Forelimb muscle (tissue), 1 donor: ENCODE results near the gene ZFP64. TPM values are rescaled to one million over a fixed set of nuclear protein-coding genes. Genes with fewer than 3 reads are reported as not detected.
"Not testable (repeated sequence)": the region's sequence is repeated elsewhere in the genome, so short reads cannot be mapped to it uniquely, and the experiment has no call there.

Source experiments
- DNase-seq: peaks from one replicate; pipeline ENCODE4 v3.0.0-alpha.2; 2013; ENCODE audit warnings: low read depth
- polyA plus RNA-seq: library from polyadenylated mRNA; unstranded; fragments of 120-200 nt; gene quantifications from one replicate; pipeline ENCODE4 v1.2.1, GENCODE V29; 2013; ENCODE audit not compliant: insufficient read length

The ZFP64 gene
- polyA plus RNA-seq, 1 donor: 11.7 TPM

- DNase-seq: no peak
Measured at GRCh38 chr20:52204136-52204535, 12.6 kb upstream of the ZFP64 start.

DNA sequence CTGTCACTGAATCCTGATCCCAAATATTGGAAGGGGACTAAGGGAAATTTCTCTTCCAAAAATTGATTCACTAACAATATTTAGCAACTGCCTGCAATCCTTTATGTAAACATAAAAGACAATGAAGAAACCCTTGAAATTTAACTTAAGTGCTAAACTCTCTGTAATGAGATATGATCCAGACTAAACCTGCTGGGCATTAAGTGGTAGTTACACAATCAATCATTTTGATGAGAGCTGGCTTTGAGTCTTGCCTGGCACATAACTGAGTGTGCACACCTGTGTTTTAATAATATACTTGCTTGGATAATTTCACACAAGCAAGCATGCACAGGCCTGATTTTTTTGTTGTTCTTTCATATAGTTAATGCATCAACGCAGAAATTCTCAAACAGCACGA lies 9.8 kb upstream of the ZFP64 start:
- DNase-seq: no peak

GRCh38 chr20:52200870-52201269 lies 9.3 kb upstream of the ZFP64 start:
- no peak for DNase-seq

DNA sequence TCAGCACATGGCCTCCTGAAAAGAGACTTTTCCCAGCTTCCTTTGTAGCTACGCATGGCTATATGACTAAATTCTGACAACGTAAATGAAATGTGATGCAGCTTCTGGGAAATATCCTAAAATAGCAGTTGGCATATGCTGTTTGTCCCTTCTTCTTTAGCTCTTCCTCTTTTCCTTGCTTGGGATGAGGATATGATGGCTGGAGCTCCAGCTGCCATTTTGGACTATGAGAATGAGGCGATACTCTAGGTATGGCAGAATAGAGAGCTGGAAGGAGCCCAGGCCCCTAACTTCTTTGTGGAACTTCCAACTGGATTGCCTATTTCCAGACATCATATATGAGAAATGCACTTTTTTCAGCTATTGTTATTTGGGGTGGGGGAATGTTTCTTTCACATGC lies 5.3 kb upstream of the ZFP64 start:
- DNase-seq: no peak

GRCh38 chr20:52193886-52194545 lies 2.4 kb upstream of the ZFP64 start:
- no peak for DNase-seq

DNA sequence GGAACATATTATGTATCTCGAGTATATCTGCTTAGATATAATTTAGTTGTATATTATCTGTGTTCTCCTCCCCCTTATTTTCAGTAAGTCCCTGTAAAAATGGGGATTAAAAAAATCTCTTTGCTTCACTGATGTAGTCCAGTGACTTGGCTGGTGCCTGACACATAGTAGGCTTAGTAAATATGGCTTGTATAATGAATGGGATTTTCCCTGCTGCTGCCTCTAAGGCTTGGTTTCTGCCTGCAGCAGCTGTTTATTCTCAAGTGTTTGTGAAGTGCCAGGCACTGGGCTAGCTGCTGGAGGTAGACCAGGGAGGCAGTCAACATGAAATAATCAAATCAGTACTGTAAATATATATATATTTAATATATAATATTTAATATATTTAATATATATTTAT lies 1.6 kb upstream of the ZFP64 start:
- DNase-seq: no peak

DNA sequence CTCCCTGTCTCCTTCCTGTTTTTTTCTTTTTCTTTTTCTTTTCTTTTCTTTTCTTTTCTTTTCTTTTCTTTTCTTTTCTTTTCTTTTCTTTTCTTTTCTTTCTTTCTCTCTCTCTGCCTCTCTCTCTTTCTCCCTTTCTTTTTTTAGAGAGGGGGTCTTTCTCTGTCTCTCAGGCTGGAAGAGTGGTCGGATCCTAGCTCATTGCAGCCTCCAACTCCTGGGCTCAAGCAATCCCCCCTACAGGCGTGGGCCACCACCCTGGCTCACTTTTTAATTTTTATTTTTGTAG lies 1.1 kb upstream of the ZFP64 start:
- not testable (repeated sequence) for DNase-seq

DNA sequence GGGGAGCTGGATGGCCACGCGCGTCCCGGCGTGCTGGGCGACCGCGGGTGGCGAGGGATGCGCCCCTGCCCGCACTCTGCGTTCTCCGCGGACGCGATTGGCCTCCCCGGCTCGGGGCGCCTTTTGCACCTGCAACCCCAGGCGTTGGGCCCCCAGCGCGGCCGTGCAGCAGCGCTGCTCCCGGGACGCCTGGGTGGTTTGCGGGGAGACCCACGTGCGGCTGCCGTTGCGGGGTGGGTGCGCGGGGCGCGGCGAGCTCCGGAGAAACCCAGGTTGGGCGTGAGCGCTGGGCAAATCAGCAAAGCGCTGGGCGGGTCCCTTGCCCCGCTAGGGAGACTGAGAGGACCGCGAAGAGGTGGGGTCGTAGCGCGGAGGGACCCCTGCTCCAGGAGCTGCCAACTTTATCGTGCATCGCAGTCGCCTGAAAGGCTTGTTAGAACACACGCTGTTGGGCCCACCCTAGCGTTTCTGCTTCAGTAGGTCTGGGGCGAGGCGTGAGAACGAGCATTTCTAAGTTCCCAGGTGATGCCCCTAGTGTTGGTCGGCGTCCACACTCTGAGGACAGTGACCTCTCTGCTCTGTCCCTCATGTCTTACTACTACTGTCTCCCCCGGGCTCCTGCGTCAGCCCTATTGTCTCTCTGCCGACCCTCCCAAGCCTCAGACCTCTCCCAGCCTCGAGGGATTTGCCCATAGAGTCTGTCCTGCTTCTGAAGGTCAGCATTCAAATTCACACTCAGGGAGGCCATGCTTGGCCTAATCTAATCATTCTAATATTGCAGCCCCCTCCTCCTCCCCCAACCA lies 538 bp upstream of the ZFP64 start:
- DNase-seq: no peak

DNA sequence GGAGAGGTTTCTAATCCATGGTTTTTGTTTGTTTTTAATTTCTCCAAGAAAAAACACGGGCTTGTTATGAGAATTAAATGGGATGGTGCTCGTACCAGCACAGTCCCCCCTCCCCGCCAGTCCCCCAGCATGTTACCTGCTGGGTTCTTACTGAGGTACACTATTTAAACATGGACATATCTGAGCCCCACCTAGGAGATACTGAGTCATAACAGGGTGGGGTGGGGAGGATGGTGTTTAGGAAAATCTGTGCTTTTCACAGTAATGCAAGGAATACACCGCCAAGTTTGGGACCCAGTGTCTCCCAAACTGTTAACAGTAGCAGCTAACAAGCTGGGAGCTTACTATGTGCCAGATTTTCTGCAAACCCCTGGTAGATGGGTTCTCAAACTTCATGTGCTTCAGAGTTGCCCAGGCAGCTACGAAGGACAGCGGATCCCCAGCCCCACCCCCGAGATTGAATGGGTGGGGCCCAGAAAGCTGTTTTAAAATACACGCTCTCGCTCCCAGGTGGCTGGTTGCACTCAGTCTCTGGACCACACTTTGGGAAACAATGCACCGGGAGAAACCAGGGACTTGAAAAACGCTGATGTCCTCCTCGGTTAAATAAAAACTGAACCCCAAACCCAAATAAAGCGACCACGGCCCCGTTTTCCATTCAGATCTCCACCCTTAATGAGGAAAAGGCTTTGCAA lies 995 bp downstream of the ZFP64 start:
- DNase-seq: no peak

- DNase-seq: no peak
Measured at GRCh38 chr20:52181766-52182165, 9.8 kb downstream of the ZFP64 start.

DNA sequence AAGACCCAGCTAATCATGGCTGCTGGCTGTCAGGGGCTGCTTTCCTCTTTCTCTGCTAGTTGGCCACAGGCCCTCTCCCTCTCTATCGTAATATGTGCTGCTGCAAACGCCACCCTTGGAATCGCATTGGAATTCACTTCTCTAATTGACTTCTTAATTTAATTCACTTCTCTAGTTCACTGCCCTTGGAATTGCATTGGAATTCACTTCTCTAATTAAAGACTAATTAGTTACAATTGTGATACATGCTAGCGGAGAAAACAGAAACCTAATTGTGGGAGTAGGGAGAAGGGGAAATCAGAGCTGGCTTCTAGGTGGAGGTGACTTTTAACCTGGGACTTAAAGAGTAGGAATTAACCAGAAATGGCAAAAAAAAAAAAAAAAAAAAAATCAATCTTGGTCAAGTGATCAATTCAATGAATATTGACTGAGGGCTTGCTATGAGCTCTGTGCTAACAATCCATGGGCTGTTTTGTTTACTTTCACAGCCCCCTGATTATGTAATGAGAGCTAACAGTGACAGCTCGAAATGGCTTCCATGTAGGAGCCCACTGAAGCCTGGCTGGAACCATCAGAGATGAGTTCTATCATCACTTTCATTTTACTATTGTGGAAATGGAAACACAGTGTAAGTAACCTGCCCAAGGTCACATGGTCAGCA lies 11.3 kb downstream of the ZFP64 start:
- no peak for DNase-seq

DNA sequence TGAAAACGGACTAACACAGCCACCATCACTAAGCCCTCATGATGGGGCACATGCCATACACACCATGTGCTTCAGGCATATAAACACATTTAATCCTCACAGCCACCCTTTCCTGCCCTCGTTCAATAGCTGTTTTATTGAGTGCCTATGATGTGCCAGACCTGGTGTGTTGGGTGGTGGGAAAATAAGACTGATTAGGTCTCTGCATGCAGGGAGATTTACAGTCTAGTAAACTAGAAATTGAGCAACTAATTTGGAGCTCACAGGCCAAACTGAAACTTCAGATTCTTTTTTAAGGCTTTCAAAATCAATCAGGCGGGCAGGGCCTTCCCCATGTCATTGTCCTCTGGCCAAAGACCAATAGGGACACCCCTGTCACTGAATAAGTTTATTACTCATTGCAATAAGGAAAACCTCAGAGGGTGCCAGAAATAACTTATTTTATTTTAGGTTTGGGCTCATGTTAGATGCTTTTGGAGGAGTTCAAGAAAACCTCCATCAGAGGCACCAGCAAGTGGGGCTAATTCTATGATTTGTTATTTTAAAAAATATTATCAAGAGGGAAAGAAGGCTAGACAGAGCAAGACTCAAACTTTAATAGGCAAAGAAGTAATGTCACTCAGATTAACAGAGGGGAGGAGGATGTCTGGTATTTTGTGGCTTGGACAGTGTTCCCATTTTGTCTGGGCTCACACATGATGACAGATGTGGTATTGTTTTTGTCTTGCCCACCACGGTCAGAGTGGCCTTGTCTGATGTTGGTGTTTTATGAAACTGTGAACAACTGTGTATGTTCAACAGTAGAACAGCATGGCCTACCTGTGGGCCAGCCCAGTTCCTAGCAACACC lies 12.0 kb downstream of the ZFP64 start:
- DNase-seq: no peak

- no peak for DNase-seq
Measured at GRCh38 chr20:52178691-52179090, 12.9 kb downstream of the ZFP64 start.

GRCh38 chr20:52175840-52176239 lies 15.7 kb downstream of the ZFP64 start:
- no peak for DNase-seq

- DNase-seq: no peak
Measured at GRCh38 chr20:52172392-52173047, 19.1 kb downstream of the ZFP64 start.

- DNase-seq: no peak
Measured at GRCh38 chr20:52171025-52171424, 20.6 kb downstream of the ZFP64 start.

GRCh38 chr20:52168116-52168515 lies 23.5 kb downstream of the ZFP64 start:
- DNase-seq: no peak

DNA sequence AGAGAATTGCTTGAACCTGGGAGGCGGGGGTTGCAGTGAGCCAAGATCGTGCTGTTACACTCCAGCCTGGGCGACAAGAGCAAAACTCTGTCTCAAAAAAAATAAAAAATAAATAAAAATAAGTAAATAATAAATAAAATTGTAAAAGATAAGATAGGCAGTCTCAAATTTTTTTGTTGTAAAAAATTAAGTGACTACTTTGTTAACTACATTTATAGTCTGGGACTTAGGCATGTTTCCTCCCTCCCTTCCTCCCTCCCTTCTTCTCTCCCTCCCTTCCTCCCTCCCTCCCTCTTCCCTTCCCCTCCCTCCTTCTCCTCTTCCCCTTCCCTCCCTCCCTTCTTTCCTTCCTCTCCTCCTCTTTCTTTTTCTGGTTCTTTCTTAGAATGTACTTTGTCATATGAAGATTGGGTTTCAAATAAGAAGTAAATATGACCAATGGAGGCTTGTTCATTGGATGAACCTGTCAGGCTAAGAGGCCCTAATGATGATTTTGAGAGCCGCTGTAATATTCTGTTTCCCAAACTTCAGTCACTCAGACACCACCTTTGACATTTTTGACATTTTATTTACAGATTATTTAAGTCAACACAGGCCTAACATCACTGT lies 24.2 kb downstream of the ZFP64 start:
- DNase-seq: no peak

- DNase-seq: no peak
Measured at GRCh38 chr20:52166150-52166549, 25.4 kb downstream of the ZFP64 start.

DNA sequence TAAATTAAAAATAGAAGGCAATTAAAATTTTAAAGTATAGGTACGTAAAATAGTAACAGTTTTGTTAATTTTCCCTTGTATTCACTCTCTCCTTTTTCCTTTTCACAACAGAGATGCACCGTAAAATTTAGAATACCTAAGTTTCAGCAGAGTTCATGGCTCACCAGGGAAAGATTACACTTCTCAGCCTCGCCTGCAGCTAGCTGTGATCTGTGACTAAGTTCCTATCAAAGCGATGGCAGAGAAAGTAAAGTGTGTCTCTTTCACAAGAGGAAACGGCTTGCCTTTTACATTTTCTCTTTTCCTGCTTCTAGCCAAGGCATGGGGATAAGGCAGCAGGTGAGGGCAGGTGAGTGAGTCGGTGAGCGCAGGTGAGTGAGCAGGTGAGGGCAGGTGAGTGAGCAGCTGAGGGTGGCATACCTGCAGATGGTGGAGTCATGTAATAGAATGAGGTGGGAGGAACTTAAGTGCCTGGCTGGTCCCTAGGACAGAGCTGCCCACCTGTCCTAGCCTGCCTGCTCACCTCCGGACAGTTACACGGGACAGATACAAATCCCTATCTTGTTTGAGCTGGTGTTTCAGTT lies 30.9 kb downstream of the ZFP64 start:
- DNase-seq: no peak
